HG02938 (cell line): Measurements from ENCODE around the gene CCDC73.
"Not testable (repeated sequence)": the region's sequence is repeated elsewhere in the genome, so short reads cannot be mapped to it uniquely, and the experiment has no call there.

Experiments used
- ATAC-seq: cut with Tn5 transposase; IDR thresholded peaks from one replicate; pipeline ENCODE4 v1.9.1; 2021; ENCODE audit warnings: mild to moderate bottlenecking, moderate library complexity; ENCODE audit not compliant: unreplicated experiment

The CCDC73 gene

GRCh38 chr11:32602657-32603415 is 191.6 kb downstream of the CCDC73 start:
- ATAC-seq: no peak

- no peak for ATAC-seq
Measured at GRCh38 chr11:32597921-32598320, 196.5 kb downstream of the CCDC73 start.

DNA sequence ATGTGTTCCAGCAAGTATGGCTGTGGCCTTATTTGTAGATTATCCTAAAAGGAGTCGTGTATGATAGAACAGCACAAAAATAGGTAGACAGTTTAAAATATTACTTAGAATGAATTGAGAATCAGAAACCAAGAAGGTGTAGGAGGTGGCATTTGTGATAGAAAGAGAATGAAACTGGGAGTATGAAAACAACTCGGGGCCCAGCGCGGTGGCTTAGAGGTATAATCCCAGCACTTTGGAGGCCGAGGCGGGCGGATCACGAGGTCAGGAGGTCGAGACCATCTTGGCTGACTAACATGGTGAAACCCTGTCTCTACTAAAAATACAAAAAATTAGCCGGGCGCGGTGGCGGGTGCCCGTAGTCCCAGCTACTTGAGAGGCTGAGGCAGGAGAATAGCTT is 198.3 kb downstream of the CCDC73 start:
- not testable (repeated sequence) for ATAC-seq

GRCh38 chr11:32594272-32594671 is 200.2 kb downstream of the CCDC73 start:
- no peak for ATAC-seq

- peak; percentile 22 for ATAC-seq
Measured at GRCh38 chr11:32586576-32587190, 207.8 kb downstream of the CCDC73 start.

GRCh38 chr11:32584921-32585320 is 209.5 kb downstream of the CCDC73 start:
- no peak for ATAC-seq

GRCh38 chr11:32583459-32584271 is 210.8 kb downstream of the CCDC73 start, which contains the start of gene EIF3M:
EIF3M (plus strand) TSS chr11:32583831; CDS start chr11:32583888, 57 bp downstream.
- peak; percentile 93 for ATAC-seq

DNA sequence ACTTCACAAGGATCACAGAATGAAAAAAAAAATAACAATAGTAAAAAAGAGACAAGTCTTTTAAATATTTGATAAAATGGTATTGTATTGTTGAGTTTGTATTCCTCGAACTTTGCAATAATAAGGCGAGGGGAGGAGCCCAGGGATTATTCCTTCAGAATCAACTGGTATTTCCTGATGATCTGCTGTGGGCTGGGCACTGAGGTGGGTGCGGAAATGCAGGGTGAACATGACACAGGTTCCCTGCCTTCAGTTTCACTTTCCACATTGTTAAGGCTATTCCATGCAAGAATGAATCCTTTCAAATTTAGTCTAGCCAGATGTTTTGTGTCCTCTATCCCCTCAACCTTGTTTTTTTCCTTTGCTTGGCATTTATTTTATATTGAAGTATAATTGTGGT is 212.9 kb downstream of the CCDC73 start:
- ATAC-seq: no peak

DNA sequence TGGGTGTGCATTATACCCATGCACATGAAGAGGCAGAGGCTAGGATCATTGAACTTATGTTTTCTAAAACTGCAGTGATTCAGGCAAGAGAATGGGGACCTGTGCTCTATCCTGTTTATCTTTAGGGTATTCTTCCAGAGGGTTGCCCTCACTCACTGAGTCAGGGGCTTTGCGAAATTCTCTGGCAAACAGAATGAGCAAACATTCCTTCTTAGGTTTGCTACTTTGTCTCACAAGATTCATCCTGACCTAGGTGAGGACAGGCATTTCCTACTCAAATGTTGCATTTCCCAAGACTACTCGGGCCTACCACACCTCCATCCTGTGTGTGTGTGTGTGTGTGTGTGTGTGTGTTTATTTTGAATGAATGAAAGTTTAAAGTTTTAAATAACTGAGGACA is 213.5 kb downstream of the CCDC73 start:
- no peak for ATAC-seq

- no peak for ATAC-seq
Measured at GRCh38 chr11:32576456-32576855, 218.0 kb downstream of the CCDC73 start.

GRCh38 chr11:32575070-32575469 is 219.4 kb downstream of the CCDC73 start:
- ATAC-seq: no peak

- ATAC-seq: no peak
Measured at GRCh38 chr11:32574421-32574820, 220.0 kb downstream of the CCDC73 start.

DNA sequence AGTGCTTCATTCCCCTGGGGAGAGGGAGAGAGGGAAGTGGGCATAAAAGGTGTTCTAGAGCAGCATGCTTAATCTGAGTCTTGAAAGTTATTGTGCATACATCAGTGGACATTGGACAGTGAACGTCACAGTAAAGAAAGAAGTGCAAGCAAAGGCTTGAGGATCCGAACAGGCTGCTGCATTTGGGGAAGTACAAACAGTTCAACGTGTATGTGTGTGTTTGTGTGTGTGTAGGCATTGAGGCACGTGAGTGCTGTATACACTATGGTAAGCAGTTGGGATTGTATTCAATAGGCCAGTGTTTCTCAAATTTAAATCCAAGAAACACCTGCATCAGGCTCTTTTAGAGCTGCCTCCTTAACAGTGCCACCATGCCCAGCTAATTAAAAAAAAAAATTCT is 221.2 kb downstream of the CCDC73 start:
- no peak for ATAC-seq

DNA sequence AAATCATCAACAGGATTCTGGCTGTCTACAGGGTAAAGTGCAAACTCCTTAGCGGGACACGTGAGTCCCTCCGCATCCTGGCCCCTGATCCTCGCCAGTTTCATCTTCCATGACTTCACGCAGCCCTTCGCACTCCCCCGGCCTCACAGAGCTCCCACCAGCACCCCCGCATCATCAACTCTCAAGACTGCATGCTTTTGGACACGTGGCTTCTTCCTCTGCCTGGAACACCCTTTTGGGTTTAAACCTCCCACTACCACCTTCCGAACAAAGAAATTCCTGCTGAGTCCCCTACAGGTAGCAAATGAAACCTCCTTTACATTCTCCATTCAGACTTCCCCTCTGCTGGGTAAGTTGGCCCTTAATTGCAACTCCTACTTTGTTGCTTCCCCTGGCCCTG is 223.4 kb downstream of the CCDC73 start:
- no peak for ATAC-seq

GRCh38 chr11:32569313-32569881 is 225.1 kb downstream of the CCDC73 start:
- ATAC-seq: no peak

DNA sequence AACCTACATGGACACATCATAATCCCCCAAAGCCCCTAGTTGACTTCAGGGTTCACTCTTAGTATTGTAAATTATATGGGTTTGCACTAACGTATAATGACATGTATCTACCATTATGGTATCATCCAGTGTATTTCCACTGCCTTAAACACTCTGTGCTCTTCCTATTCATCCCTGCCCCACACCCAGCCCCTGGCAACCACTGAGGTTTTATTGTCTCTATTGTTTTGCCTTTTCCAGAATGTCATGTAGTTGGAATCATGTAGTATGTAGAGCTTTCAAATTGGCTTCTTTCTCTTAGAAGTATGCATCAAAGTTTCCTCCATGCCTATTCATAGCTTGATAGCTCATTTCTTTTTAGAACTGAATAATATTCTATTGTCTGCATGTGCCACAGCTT is 227.3 kb downstream of the CCDC73 start:
- ATAC-seq: no peak

- ATAC-seq: no peak
Measured at GRCh38 chr11:32566517-32566916, 227.9 kb downstream of the CCDC73 start.

- no peak for ATAC-seq
Measured at GRCh38 chr11:32563600-32563959, 230.9 kb downstream of the CCDC73 start.

DNA sequence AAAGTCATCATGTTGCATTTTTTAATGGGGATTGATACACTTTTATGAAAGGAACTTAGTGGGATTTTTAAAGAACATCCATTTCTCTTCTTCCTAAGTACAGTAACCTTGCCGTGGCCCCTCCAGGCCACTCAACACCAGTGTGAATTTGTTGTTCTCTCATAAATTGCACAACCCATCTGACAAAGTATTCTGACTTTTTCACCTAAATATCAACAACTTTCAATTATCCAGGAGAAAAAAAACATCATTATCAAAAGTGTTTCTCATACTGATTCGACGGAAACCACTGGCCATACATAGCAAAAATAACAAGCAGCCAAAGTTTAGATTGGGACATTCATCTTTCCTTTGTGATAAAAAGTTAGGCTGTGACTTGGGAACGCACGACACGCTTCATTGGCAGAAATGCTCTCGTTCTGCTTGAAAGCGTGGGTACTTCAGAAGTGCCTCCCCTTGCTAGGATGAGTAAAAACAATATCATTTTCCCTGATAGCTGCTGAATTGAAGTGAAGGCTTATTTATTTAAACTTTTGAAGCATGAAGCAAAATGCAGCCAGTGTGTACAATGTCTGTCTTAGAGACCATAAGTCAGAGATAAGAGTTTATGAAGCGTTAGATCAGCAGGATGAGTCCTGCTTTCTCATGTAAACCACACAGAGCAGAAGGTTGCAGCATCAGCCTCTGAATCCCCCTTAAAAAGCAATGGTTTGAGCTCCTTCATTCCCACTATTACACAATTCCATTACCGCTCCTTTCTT is 231.4 kb downstream of the CCDC73 start:
- ATAC-seq: no peak

DNA sequence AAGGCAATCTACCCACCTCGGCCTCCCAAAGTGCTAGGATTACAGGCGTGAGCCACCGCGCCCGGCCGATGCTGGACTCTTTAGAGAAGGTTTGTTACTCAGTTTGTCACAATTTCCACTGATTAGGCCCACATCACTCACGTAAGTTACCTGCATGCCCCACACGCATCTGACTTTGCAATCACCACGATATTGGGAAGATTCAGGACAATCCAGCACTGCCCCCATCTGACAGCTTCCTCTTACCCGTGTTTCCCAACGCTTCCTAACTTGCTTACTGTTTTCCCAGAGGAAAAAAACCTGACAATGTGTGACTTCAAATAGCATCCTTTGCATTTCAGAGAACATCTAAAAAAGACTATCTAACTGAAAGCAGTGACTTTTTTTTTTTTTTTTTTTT is 232.6 kb downstream of the CCDC73 start:
- no peak for ATAC-seq

- ATAC-seq: no peak
Measured at GRCh38 chr11:32555895-32556294, 238.6 kb downstream of the CCDC73 start.
